HEK293T (cell line): ENCODE measurements around the gene STK39.

ENCODE experiments used
- ARNT ChIP-seq: fragments of 450-650 bp; IDR thresholded peaks from 2 replicates; pipeline ENCODE4 v1.6.1; 2017; ENCODE audit warnings: mild to moderate bottlenecking
- BHLHE40 ChIP-seq: fragments of 450-650 bp; IDR thresholded peaks from 2 replicates; pipeline ENCODE4 v1.6.1; 2016; ENCODE audit warnings: mild to moderate bottlenecking, moderate library complexity, borderline replicate concordance
- ELF4 ChIP-seq: fragments of 450-650 bp; IDR thresholded peaks from 2 replicates; pipeline ENCODE4 v1.6.1; 2017; ENCODE audit warnings: antibody characterized with exemption
- FOXA1 ChIP-seq: fragments of 450-650 bp; IDR thresholded peaks from 2 replicates; pipeline ENCODE4 v1.6.1; 2016; ENCODE audit warnings: mild to moderate bottlenecking
- FOXK2 ChIP-seq: fragments of 450-650 bp; IDR thresholded peaks from 2 replicates; pipeline ENCODE4 v1.6.1; 2016; ENCODE audit warnings: mild to moderate bottlenecking
- FOXM1 ChIP-seq: fragments of 450-650 bp; IDR thresholded peaks from 2 replicates; pipeline ENCODE4 v1.6.1; 2017; ENCODE audit warnings: mild to moderate bottlenecking, borderline replicate concordance
- HDGF ChIP-seq: fragments of 450-650 bp; IDR thresholded peaks from 2 replicates; pipeline ENCODE4 v1.6.1; 2017; ENCODE audit warnings: antibody characterized with exemption, borderline replicate concordance
- NFRKB ChIP-seq: fragments of 450-650 bp; IDR thresholded peaks from 2 replicates; pipeline ENCODE4 v1.6.1; 2016; ENCODE audit warnings: mild to moderate bottlenecking, moderate library complexity
- SP1 ChIP-seq: fragments of 450-650 bp; IDR thresholded peaks from 2 replicates; pipeline ENCODE4 v1.6.1; 2017
- TARDBP ChIP-seq: fragments of 450-650 bp; IDR thresholded peaks from 2 replicates; pipeline ENCODE4 v1.6.1; 2016

DNA sequence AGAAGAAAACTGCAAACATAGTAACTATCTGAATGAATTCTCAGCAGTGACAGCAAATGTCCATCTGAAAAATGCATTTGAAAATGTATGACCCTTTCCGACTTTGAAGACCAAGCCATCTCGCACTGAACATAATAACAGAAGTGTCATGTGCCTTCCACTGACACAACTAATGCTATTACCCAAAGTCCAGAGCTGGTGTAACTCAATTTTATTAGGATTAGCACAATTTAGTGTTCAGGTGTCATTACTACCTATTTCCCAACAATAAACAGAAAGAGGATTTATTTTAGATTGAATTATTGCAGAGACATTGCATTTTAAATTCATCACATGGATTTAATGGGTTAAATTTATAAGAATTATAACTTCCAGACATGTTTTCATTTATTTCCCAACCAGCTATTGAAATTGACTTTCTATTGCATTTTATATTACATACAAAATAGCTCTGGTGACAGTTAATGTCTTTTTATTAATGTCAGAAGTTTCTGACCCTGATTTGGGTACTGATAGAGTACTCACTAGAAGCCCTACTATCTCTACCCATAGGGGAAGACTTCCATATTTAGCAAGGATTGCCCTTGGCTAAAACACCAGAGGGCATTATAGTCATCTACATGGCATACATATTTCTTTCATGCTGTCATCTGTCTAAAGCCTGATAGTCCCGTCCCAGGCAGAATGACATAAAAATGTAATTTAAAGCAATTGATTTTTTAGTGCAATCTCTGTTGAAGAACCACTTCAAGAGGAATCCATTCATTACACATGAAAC lies 7.0 kb upstream of the STK39 start:
- TF ChIP-seq ELF4: no peak
- TF ChIP-seq FOXA1: no peak
- TF ChIP-seq BHLHE40: no peak
- TF ChIP-seq TARDBP: no peak
- TF ChIP-seq HDGF: no peak
- TF ChIP-seq ARNT: no peak
- no peak for TF ChIP-seq SP1
- TF ChIP-seq NFRKB: no peak
- TF ChIP-seq FOXK2: no peak
- no peak for TF ChIP-seq FOXM1
